Measurements from ENCODE around the gene ADAMTS20.

ADAMTS20 gene

GRCh38 chr12:43312991-43313505, 239.0 kb downstream of the ADAMTS20 start:
- DNase-seq (ENCODE audit: low spot score), result no peak

- no peak for DNase-seq (ENCODE audit: low spot score)
Measured at GRCh38 chr12:43310596-43310995, 241.4 kb downstream of the ADAMTS20 start.

- peak; percentile 16 for DNase-seq (ENCODE audit: low spot score)
Measured at GRCh38 chr12:43309959-43310358, 242.0 kb downstream of the ADAMTS20 start.

GRCh38 chr12:43308776-43309175, 243.2 kb downstream of the ADAMTS20 start:
- DNase-seq (ENCODE audit: low spot score), result no peak

DNA sequence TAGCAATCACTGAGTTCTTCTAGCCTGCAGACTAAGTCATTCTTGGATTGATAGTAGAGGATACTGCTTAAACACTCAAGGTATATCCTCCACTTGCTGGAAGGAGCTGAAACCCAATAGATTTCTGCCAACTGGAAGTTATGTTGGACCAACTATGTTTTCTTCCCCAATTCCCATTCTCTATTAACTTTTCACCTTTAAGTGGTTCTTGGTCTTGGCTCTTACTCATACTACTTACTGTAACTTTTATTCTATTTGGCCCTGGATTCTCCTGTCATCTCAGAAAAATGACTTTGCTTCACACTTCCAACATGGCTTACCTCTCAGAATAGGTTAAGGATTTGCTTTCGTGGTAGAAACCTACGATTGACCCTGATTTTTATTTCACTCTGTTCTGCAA, 244.9 kb downstream of the ADAMTS20 start:
- DNase-seq (ENCODE audit: low spot score), result no peak

- peak; percentile 82 for DNase-seq (ENCODE audit: low spot score)
Measured at GRCh38 chr12:43306066-43306465, 245.9 kb downstream of the ADAMTS20 start.

GRCh38 chr12:43305065-43305464, 246.9 kb downstream of the ADAMTS20 start:
- DNase-seq (ENCODE audit: low spot score), result no peak

Measured in AG20443 (cell line).